Activated B cell treated with CpG ODN at 0.5 μM for 24 hours (primary cell): Measurements from ENCODE around the gene MAG. TPM values are rescaled to one million over a fixed set of nuclear protein-coding genes. Genes with fewer than 3 reads are reported as not detected.

Experiments used
- ATAC-seq: fragments of 200-7000 bp; cut with Tn5 transposase; one replicate; pipeline ENCODE4 v1.10.0; 2021; ENCODE audit warnings: low read depth, mild to moderate bottlenecking, moderate library complexity
- CTCF ChIA-PET: fragments of 350-600 bp; sonication (Branson Sonifier 250); formaldehyde crosslinking; loops from one replicate; lab custom pipeline; 2021; ENCODE audit warnings: antibody characterized with exemption; lab: Charles Lee
- POLR2A ChIA-PET: fragments of 350-600 bp; sonication (Branson Sonifier 250); formaldehyde crosslinking; loops from one replicate; lab custom pipeline; 2021; ENCODE audit warnings: antibody characterized with exemption; lab: Charles Lee
- DNase-seq: peaks from one replicate; pipeline ENCODE4 v3.0.0; 2022
- H3K27ac Mint-ChIP-seq: one replicate; pipeline ENCODE4 v1.8.0; 2020; ENCODE audit warnings: mixed read lengths
- H3K27me3 Mint-ChIP-seq: one replicate; pipeline ENCODE4 v1.8.0; 2021; ENCODE audit warnings: mixed read lengths
- H3K36me3 Mint-ChIP-seq: one replicate; pipeline ENCODE4 v1.8.0; 2021; ENCODE audit warnings: low read depth, mixed read lengths
- H3K4me1 Mint-ChIP-seq: one replicate; pipeline ENCODE4 v1.8.0; 2021; ENCODE audit warnings: mixed read lengths
- H3K4me3 Mint-ChIP-seq: one replicate; pipeline ENCODE4 v1.8.0; 2020; ENCODE audit warnings: mild to moderate bottlenecking, mixed read lengths
- H3K9me3 Mint-ChIP-seq: one replicate; pipeline ENCODE4 v1.8.0; 2020; ENCODE audit warnings: mixed read lengths
- intact Hi-C: fragments of 100-400 bp; cut with micrococcal nuclease; formaldehyde crosslinking; loops from one replicate; pipeline ENCODE4 v1.15.1; 2024
- total RNA-seq: library from RNA; stranded (reverse); gene quantifications from 2 replicates; pipeline ENCODE4 v1.2.3, GENCODE V29; 2022
- TF ChIP-seq, protein P1 (sequence below): fragments of 200-600 bp; IDR thresholded peaks from one replicate; pipeline ENCODE4 v1.8.0; 2022; ENCODE audit warnings: antibody characterized with exemption, mild to moderate bottlenecking

The MAG gene
- total RNA-seq, 1 donor from 2014 or later: 0.31 TPM

DNA sequence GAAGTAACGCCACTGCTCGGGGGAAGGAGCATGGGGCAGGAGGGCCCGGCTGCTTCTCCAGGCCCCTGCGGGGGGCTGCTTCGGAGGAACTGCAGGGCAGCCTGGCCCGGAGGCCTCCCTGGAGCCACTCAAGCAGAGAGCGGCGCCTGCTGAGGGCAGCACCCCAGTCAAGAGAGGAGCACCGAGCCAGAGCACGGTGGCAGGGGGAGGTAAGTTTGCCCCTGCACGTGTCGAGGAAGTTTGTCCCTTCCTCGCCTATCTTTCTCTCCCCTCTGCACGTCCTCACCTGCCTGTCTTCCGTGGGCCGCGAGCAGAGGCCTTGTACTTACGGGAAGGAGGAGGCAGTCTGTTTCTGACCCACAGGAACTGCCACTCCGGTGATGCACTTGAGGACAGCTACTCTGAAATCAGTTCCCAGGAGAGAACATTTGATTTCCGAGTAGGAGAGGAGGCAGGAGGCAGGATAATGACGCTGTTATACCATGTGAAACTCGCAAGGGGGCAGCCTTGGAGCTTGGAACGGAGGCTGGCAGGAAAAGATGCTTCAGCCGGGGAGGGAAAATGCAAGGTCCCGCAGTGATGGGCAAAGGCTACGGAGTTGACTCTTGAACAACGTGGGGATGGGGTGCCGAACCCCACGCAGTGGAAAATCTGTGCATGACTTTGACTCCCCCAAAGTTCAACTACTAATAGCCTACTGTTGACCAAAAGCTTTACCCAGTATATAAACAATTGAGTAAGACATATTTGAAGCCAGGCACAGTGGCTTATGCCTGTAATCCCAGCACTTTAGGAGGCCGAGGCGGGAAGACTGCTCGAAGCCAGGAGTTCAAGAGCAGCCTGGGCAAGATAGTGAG lies 60.7 kb downstream of the MAG start:
- peak; percentile 54 for DNase-seq
- ATAC-seq: peak; percentile 46
- H3K36me3 Mint-ChIP-seq: peaks cover 5% of the 10 kb centered on the region
- H3K4me1 Mint-ChIP-seq: peaks cover 40% of the 10 kb centered on the region
- peak overlapping the region; percentile 26 for H3K27ac Mint-ChIP-seq
- H3K27me3 Mint-ChIP-seq: no peaks in the 10 kb centered on the region
- intact Hi-C loops: loop anchor here (1.0 to 2.0 kb wide), 5 partner anchors 22 to 240 kb away; no protein-coding TSS in a partner anchor
- TF ChIP-seq, protein P1, sequence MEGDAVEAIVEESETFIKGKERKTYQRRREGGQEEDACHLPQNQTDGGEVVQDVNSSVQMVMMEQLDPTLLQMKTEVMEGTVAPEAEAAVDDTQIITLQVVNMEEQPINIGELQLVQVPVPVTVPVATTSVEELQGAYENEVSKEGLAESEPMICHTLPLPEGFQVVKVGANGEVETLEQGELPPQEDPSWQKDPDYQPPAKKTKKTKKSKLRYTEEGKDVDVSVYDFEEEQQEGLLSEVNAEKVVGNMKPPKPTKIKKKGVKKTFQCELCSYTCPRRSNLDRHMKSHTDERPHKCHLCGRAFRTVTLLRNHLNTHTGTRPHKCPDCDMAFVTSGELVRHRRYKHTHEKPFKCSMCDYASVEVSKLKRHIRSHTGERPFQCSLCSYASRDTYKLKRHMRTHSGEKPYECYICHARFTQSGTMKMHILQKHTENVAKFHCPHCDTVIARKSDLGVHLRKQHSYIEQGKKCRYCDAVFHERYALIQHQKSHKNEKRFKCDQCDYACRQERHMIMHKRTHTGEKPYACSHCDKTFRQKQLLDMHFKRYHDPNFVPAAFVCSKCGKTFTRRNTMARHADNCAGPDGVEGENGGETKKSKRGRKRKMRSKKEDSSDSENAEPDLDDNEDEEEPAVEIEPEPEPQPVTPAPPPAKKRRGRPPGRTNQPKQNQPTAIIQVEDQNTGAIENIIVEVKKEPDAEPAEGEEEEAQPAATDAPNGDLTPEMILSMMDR: peak; percentile 23
- ChIA-PET CTCF (interaction anchor here (1.0 to 4.3 kb wide), 18 partner anchors 13 to 239 kb away, joined by 3 to 99 read pairs (median 6); partner anchors contain the start of gene USF2), POLR2A (interaction anchor here (0.8 to 11.2 kb wide), 11 partner anchors 8 to 142 kb away, joined by 3 to 645 read pairs (median 6); partner anchors contain the start of genes CD22 and HAMP)
- no peak overlapping the region for H3K4me3 Mint-ChIP-seq
- H3K9me3 Mint-ChIP-seq: no peaks in the 10 kb centered on the region

DNA sequence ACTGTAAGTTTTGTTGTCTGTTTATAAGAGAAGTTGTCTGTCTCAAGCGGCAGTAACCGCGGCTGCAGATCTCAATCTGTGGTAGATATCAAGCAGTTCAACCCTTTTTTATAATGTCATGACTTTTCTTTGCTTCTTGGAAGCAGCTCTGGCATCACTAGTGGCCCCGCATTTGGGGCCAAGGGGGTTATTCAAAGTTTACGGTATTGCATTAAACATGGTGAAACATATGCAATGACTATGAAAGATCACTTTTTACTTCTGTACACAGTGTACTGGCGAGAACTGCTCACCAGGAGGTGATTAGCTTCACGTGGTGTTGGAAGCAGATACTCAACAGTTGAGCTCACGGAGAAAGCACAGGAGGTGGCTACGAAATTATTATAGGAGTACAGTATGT lies 61.7 kb downstream of the MAG start:
- no peak for ATAC-seq
- CTCF ChIA-PET: interaction anchor here (0.7 to 4.3 kb wide), 15 partner anchors 19 to 818 kb away, joined by 3 to 99 read pairs (median 7); partner anchors contain the start of gene USF2
- peaks cover 35% of the 10 kb centered on the region for H3K4me1 Mint-ChIP-seq
- POLR2A ChIA-PET: interaction anchor here (1.0 to 11.2 kb wide), 7 partner anchors 22 to 141 kb away, joined by 3 to 645 read pairs (median 8); partner anchors contain the start of gene CD22
- no peaks in the 10 kb centered on the region for H3K9me3 Mint-ChIP-seq
- no peaks in the 10 kb centered on the region for H3K36me3 Mint-ChIP-seq
- no peak overlapping the region for H3K27ac Mint-ChIP-seq
- no peak overlapping the region for H3K4me3 Mint-ChIP-seq
- TF ChIP-seq, protein P1: no peak
- H3K27me3 Mint-ChIP-seq: peaks cover 5% of the 10 kb centered on the region
- no peak for DNase-seq
- intact Hi-C loops: loop anchor here (2.0 kb wide), 2 partner anchors 21 to 47 kb away; no protein-coding TSS in a partner anchor

GRCh38 chr19:35354898-35355297 lies 62.9 kb downstream of the MAG start:
- Mint-ChIP-seq H3K4me3 (no peak overlapping the region), H3K27ac (no peak overlapping the region)
- DNase-seq: no peak

DNA sequence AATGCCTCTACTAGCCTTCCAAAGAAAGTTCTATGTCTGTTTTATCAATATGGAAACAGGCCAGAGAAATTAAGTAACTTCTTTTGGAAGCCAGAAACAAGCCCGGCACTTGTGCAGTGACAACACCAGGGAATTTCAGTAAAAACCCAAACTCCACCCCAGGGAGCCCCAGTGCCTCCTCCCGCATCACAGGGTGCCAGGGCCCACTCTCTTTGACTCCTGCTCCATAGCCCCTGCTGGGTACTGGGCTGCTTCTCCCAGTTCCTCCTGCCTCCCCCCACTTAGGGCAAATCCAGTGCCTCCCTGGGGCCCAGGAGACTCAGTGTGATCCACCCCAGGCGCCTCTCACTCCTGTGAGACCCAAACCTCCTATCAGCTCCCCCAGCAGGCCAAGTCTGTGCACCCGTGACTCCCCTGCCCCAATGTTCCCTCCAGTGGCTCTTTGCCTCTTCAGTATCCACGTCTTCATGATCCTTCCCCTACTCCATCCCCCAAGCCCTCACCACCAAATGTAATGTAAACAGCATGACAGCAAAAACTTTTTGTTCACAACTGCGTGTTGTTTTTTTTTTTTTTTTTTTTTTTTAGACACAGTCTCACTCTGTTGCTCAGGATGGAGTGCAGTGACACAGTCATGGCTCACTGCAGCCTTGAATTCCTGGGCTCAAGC lies 64.0 kb downstream of the MAG start:
- no peak overlapping the region for H3K4me3 Mint-ChIP-seq
- POLR2A ChIA-PET: interaction anchor here (0.7 kb wide), 2 partner anchors 107 to 144 kb away, joined by 4 to 5 read pairs; no protein-coding TSS in a partner anchor
- DNase-seq: no peak
- H3K27me3 Mint-ChIP-seq: peaks cover 5% of the 10 kb centered on the region
- peaks cover 13% of the 10 kb centered on the region for H3K4me1 Mint-ChIP-seq
- ATAC-seq: no peak
- no peaks in the 10 kb centered on the region for H3K9me3 Mint-ChIP-seq
- TF ChIP-seq, protein P1: no peak
- no peaks in the 10 kb centered on the region for H3K36me3 Mint-ChIP-seq
- H3K27ac Mint-ChIP-seq: no peak overlapping the region
- intact Hi-C loops: no loop called here
- CTCF ChIA-PET: interaction anchor here (1.2 to 4.3 kb wide), 4 partner anchors 113 to 140 kb away, joined by 5 to 99 read pairs (median 40); no protein-coding TSS in a partner anchor

More at GRCh38 chr19:35354898-35355297, 62.9 kb downstream of the MAG start:
- Mint-ChIP-seq H3K36me3 (no peaks in the 10 kb centered on the region), H3K9me3 (no peaks in the 10 kb centered on the region), H3K4me1 (peaks cover 22% of the 10 kb centered on the region), H3K27me3 (peaks cover 5% of the 10 kb centered on the region)
- POLR2A ChIA-PET: interaction anchor here (1.7 to 11.2 kb wide), 2 partner anchors 24 to 114 kb away, joined by 5 to 645 read pairs; partner anchors contain the start of gene CD22
- TF ChIP-seq, protein P1: no peak
- ATAC-seq: no peak
- CTCF ChIA-PET: interaction anchor here (4.3 kb wide), 2 partner anchors 115 to 141 kb away, joined by 66 to 99 read pairs; no protein-coding TSS in a partner anchor
- intact Hi-C loops: no loop called here
